MCF 10A (cell line): ENCODE measurements around the gene TCF12. TPM values are rescaled to one million over a fixed set of nuclear protein-coding genes. Genes with fewer than 3 reads are reported as not detected.

Experiments
- BruUV-seq: library from RNA; stranded (reverse); fragments of 400-500 nt; replicated peaks from 2 replicates; lab custom pipeline; 2021; lab: Mats Ljungman, UMichigan
- CTCF ChIA-PET: fragments of 300-600 bp; sonication (Branson Sonifier 250); formaldehyde crosslinking; extraction: SDS; loops from one replicate; lab custom pipeline; 2021; ENCODE audit warnings: antibody characterized with exemption, inconsistent platforms; lab: Yijun Ruan, JAX
- POLR2A ChIA-PET: fragments of 300-600, 350-650 bp; sonication (Branson Sonifier 250); formaldehyde crosslinking; extraction: SDS; loops from one replicate; lab custom pipeline; 2020; ENCODE audit warnings: antibody characterized with exemption, inconsistent platforms; lab: Yijun Ruan, JAX
- DNase-seq: peaks from one replicate; pipeline ENCODE4 v3.0.0-alpha.2; 2018; ENCODE audit not compliant: unreplicated experiment
- H3K27ac Mint-ChIP-seq: one replicate; pipeline ENCODE4 v1.8.0; 2022; ENCODE audit warnings: mild to moderate bottlenecking, low read depth, mixed read lengths; ENCODE audit not compliant: unreplicated experiment
- H3K27me3 Mint-ChIP-seq: one replicate; pipeline ENCODE4 v1.8.0; 2022; ENCODE audit warnings: mixed read lengths; ENCODE audit not compliant: insufficient read depth, unreplicated experiment
- H3K36me3 Mint-ChIP-seq: one replicate; pipeline ENCODE4 v1.8.0; 2022; ENCODE audit warnings: mild to moderate bottlenecking, moderate library complexity, mixed read lengths; ENCODE audit not compliant: insufficient read depth, unreplicated experiment
- H3K4me1 Mint-ChIP-seq: one replicate; pipeline ENCODE4 v1.8.0; 2022; ENCODE audit warnings: mixed read lengths; ENCODE audit not compliant: insufficient read depth, unreplicated experiment
- H3K4me3 Mint-ChIP-seq: one replicate; pipeline ENCODE4 v1.8.0; 2022; ENCODE audit warnings: mild to moderate bottlenecking, moderate library complexity, mixed read lengths; ENCODE audit not compliant: unreplicated experiment
- H3K9me3 Mint-ChIP-seq: one replicate; pipeline ENCODE4 v1.8.0; 2022; ENCODE audit warnings: mixed read lengths; ENCODE audit not compliant: unreplicated experiment
- CTCF ChIP-seq: fragments of 200-600 bp; IDR thresholded peaks from one replicate; pipeline ENCODE4 v1.8.0; 2022; ENCODE audit warnings: antibody characterized with exemption, mild to moderate bottlenecking; ENCODE audit not compliant: unreplicated experiment
- intact Hi-C: fragments of 100-400 bp; cut with micrococcal nuclease; formaldehyde crosslinking; loops from 2 replicates; pipeline ENCODE4 v1.14.1; 2022
- total RNA-seq: library from RNA; stranded (reverse); gene quantifications from 2 replicates; pipeline ENCODE4 v1.2.3, GENCODE V29; 2022

The TCF12 gene
- total RNA-seq, 1 experiment from 2014 or later = 140 TPM

- intact Hi-C loops = no loop called here
- peak overlapping the region; percentile 4 for H3K27ac Mint-ChIP-seq
These were observed 371.7 kb downstream of the TCF12 start for GRCh38 chr15:57290187-57290586.

DNA sequence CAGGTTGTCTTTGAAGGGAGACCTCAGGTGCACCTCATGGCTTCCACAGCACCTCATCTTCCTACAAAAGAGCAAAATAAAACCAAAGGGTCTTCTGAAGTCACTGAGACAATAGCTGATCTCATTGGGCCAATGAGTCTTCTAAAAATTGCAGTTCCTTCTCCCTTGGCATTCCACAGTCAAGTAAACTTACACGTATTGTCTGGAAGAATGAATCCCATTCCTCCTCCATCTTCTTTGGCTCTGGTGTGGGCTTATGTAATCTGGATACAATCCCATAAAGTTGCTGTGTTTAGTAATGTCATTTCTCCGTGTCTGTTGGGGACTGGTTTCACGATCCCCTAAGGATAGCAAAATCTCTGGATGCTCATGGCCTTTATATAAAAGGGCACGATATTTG, 372.4 kb downstream of the TCF12 start:
- TF ChIP-seq CTCF = no peak
- H3K9me3 Mint-ChIP-seq = no peaks in the 10 kb centered on the region
- no peak overlapping the region for H3K27ac Mint-ChIP-seq
- no peak for DNase-seq
- H3K4me1 Mint-ChIP-seq = no peaks in the 10 kb centered on the region
- intact Hi-C loops = no loop called here
- POLR2A ChIA-PET = interaction anchor here (1.0 to 1.3 kb wide), 2 partner anchors 10 to 11 kb away, joined by 3 to 4 read pairs; no protein-coding TSS in a partner anchor
- no peak overlapping the region for H3K4me3 Mint-ChIP-seq
- H3K36me3 Mint-ChIP-seq = peaks cover 44% of the 10 kb centered on the region
- BruUV-seq = no TSS peak
- CTCF ChIA-PET = interaction anchor here (1.2 kb wide), 1 partner anchor 15 kb away, joined by 3 read pairs; no protein-coding TSS in a partner anchor
- H3K27me3 Mint-ChIP-seq = no peaks in the 10 kb centered on the region

More at GRCh38 chr15:57290187-57290586, 371.7 kb downstream of the TCF12 start:
- no peaks in the 10 kb centered on the region for H3K9me3 Mint-ChIP-seq
- no peaks in the 10 kb centered on the region for H3K27me3 Mint-ChIP-seq
- BruUV-seq = no TSS peak
- DNase-seq = no peak
- H3K36me3 Mint-ChIP-seq = peaks cover 43% of the 10 kb centered on the region
- no peak for TF ChIP-seq CTCF
- ChIA-PET CTCF (interaction anchor here (0.6 to 1.0 kb wide), 3 partner anchors 21 to 128 kb away, joined by 3 read pairs; no protein-coding TSS in a partner anchor), POLR2A (interaction anchor here (1.0 to 1.3 kb wide), 2 partner anchors 10 to 11 kb away, joined by 3 to 4 read pairs; no protein-coding TSS in a partner anchor)
- H3K4me3 Mint-ChIP-seq = no peak overlapping the region
- no peaks in the 10 kb centered on the region for H3K4me1 Mint-ChIP-seq

- BruUV-seq = no TSS peak
- no peak for TF ChIP-seq CTCF
- intact Hi-C loops = no loop called here
- Mint-ChIP-seq H3K4me1 (no peaks in the 10 kb centered on the region), H3K4me3 (no peak overlapping the region), H3K27me3 (no peaks in the 10 kb centered on the region), H3K9me3 (no peaks in the 10 kb centered on the region), H3K36me3 (peaks cover 20% of the 10 kb centered on the region), H3K27ac (no peak overlapping the region)
- POLR2A ChIA-PET = no interaction called here
- no peak for DNase-seq
- CTCF ChIA-PET = interaction anchor here (0.6 to 1.2 kb wide), 5 partner anchors 10 to 819 kb away, joined by 3 to 6 read pairs (median 3); no protein-coding TSS in a partner anchor
These were observed 378.2 kb downstream of the TCF12 start for GRCh38 chr15:57296473-57297162.

DNA sequence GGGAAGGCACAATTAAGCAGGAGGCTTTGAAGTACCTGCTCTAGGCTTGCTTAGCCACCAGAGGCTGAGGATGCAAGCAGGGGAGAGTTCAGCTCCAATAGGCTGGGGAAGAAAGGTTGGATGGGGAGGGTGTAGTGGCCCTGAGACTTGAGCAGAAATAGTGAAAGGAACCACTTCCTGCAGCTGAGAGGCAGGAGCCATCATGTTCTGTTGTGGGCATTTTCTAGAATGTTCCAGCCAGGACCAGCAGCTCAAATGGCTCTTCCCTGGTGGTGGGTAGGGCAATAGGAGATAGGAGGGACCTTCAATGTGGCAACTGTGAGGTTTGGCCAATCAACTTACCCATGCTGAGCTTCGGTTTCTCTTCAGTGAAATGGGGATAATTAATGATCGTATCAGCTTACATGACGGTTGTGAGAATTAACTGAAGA, 378.7 kb downstream of the TCF12 start:
- Mint-ChIP-seq H3K36me3 (peaks cover 20% of the 10 kb centered on the region), H3K4me3 (no peak overlapping the region), H3K27me3 (no peaks in the 10 kb centered on the region), H3K9me3 (no peaks in the 10 kb centered on the region), H3K4me1 (no peaks in the 10 kb centered on the region), H3K27ac (no peak overlapping the region)
- no peak for DNase-seq
- BruUV-seq = no TSS peak
- POLR2A ChIA-PET = no interaction called here
- intact Hi-C loops = no loop called here
- CTCF ChIA-PET = interaction anchor here (0.6 to 1.3 kb wide), 7 partner anchors 10 to 820 kb away, joined by 3 to 6 read pairs (median 3); no protein-coding TSS in a partner anchor
- TF ChIP-seq CTCF = no peak
